RWPE2 (cell line): ENCODE measurements around the gene PARVB.
A peak's percentile ranks its signal among the peaks of the same experiment; 100 is the strongest.

Experiments
- ATAC-seq: fragments of 200-7000 bp; cut with Tn5 transposase; 3 replicates; pipeline ENCODE4 v1.9.1; 2021; ENCODE audit warnings: low read depth
- DNase-seq: peaks from one replicate; pipeline ENCODE4 v3.0.0-alpha.2; 2020; ENCODE audit warnings: low spot score
- H3K27ac ChIP-seq: fragments of 450-650 bp; 2 replicates; pipeline ENCODE4 v1.5.1; 2017; ENCODE audit warnings: mild to moderate bottlenecking; ENCODE audit not compliant: poor library complexity, severe bottlenecking
- H3K27me3 ChIP-seq: fragments of 250-450 bp; sonication (Bioruptor Pico); 2 replicates; pipeline ENCODE4 v1.5.1; 2021; ENCODE audit warnings: mild to moderate bottlenecking, moderate library complexity; ENCODE audit not compliant: insufficient read depth, poor library complexity, severe bottlenecking
- H3K36me3 ChIP-seq: fragments of 250-450 bp; sonication (Bioruptor Pico); 2 replicates; pipeline ENCODE4 v1.5.1; 2020; ENCODE audit warnings: low read depth, mild to moderate bottlenecking, moderate library complexity
- H3K4me1 ChIP-seq: fragments of 250-450 bp; sonication (Bioruptor Pico); 2 replicates; pipeline ENCODE4 v1.5.1; 2021; ENCODE audit warnings: mild to moderate bottlenecking, moderate library complexity; ENCODE audit not compliant: insufficient read depth, poor library complexity, severe bottlenecking
- H3K4me3 ChIP-seq: fragments of 250-450 bp; sonication (Bioruptor Pico); 2 replicates; pipeline ENCODE4 v1.5.1; 2021; ENCODE audit warnings: mild to moderate bottlenecking, moderate library complexity; ENCODE audit not compliant: severe bottlenecking
- H3K9me3 ChIP-seq: fragments of 250-450 bp; sonication (Bioruptor Pico); 2 replicates; pipeline ENCODE4 v1.5.1; 2021; ENCODE audit warnings: mild to moderate bottlenecking, moderate library complexity; ENCODE audit not compliant: severe bottlenecking
- CTCF ChIP-seq: fragments of 450-650 bp; IDR thresholded peaks from one replicate; pipeline ENCODE4 v1.5.1; 2017; ENCODE audit warnings: mild to moderate bottlenecking, moderate library complexity; ENCODE audit not compliant: poor library complexity, severe bottlenecking

Gene PARVB

GRCh38 chr22:44032126-44032730 lies 8.1 kb downstream of the PARVB start:
- Histone ChIP-seq H3K27ac (no peak overlapping the region), H3K27me3 (no peaks in the 10 kb centered on the region), H3K4me3 (no peak overlapping the region), H3K36me3 (no peaks in the 10 kb centered on the region), H3K4me1 (no peaks in the 10 kb centered on the region), H3K9me3 (no peaks in the 10 kb centered on the region)
- ATAC-seq (no peak), DNase-seq (no peak)
- TF ChIP-seq CTCF: no peak

- no peak overlapping the region for H3K27ac ChIP-seq
- no peak for ATAC-seq
- no peaks in the 10 kb centered on the region for H3K27me3 ChIP-seq
- no peak for DNase-seq
- H3K4me1 ChIP-seq: peaks cover 7% of the 10 kb centered on the region
- no peak overlapping the region for H3K4me3 ChIP-seq
- no peak for TF ChIP-seq CTCF
- no peaks in the 10 kb centered on the region for H3K9me3 ChIP-seq
- H3K36me3 ChIP-seq: no peaks in the 10 kb centered on the region
Measured at GRCh38 chr22:44033287-44033686, 9.2 kb downstream of the PARVB start.

GRCh38 chr22:44033694-44034093 lies 9.6 kb downstream of the PARVB start:
- Histone ChIP-seq H3K27me3 (no peaks in the 10 kb centered on the region), H3K4me3 (no peak overlapping the region), H3K9me3 (no peaks in the 10 kb centered on the region), H3K27ac (no peak overlapping the region), H3K36me3 (no peaks in the 10 kb centered on the region), H3K4me1 (peaks cover 8% of the 10 kb centered on the region)
- ATAC-seq (no peak), DNase-seq (no peak)
- no peak for TF ChIP-seq CTCF

GRCh38 chr22:44037519-44038375 lies 13.6 kb downstream of the PARVB start:
- Histone ChIP-seq H3K36me3 (no peaks in the 10 kb centered on the region), H3K4me1 (peaks cover 8% of the 10 kb centered on the region), H3K4me3 (no peak overlapping the region), H3K27ac (peak overlapping the region; percentile 56), H3K27me3 (no peaks in the 10 kb centered on the region), H3K9me3 (no peaks in the 10 kb centered on the region)
- TF ChIP-seq CTCF: no peak
- DNase-seq: peak; percentile 75
- peak; percentile 100 for ATAC-seq
